22Rv1 (cell line): Measurements from ENCODE around the gene PRDM15.

Source experiments
- ZFX ChIP-seq: fragments of 450-650 bp; IDR thresholded peaks from 2 replicates; pipeline ENCODE4 v1.6.1; 2017; ENCODE audit warnings: antibody characterized with exemption, borderline replicate concordance
- TF ChIP-seq, protein P1 (sequence below): fragments of 450-650 bp; IDR thresholded peaks from 2 replicates; pipeline ENCODE4 v1.5.1; 2017; ENCODE audit warnings: mild to moderate bottlenecking

DNA sequence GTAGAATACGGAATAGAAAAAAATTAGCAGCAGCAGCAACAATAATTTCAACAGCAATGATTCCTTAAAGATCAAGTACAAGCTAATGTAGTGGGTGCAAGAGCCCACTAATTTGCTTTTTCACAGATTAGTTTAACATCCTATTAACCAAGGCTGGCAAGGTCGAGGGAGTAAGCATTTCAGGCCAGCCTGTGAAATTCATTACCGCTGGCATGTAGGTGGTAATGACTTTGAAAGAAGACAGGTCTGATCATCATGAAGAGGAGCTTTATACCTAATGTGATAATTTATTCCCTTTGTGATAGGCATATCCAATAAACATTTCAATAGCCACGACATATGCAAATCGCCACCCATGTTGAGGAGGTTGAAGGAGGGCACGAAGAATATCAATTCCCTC, 11.2 kb upstream of the PRDM15 start:
- TF ChIP-seq, protein P1, sequence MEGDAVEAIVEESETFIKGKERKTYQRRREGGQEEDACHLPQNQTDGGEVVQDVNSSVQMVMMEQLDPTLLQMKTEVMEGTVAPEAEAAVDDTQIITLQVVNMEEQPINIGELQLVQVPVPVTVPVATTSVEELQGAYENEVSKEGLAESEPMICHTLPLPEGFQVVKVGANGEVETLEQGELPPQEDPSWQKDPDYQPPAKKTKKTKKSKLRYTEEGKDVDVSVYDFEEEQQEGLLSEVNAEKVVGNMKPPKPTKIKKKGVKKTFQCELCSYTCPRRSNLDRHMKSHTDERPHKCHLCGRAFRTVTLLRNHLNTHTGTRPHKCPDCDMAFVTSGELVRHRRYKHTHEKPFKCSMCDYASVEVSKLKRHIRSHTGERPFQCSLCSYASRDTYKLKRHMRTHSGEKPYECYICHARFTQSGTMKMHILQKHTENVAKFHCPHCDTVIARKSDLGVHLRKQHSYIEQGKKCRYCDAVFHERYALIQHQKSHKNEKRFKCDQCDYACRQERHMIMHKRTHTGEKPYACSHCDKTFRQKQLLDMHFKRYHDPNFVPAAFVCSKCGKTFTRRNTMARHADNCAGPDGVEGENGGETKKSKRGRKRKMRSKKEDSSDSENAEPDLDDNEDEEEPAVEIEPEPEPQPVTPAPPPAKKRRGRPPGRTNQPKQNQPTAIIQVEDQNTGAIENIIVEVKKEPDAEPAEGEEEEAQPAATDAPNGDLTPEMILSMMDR = no peak
- no peak for TF ChIP-seq ZFX
